ENCODE data around the gene COL1A2.

GRCh38 chr7:94432281-94432670, 37.6 kb downstream of the COL1A2 start:
- no peak for TF ChIP-seq MAX (IDR thresholded peaks at IDR 0.05)
- TF ChIP-seq YY1 (IDR thresholded peaks at IDR 0.05; ENCODE audit: low read depth), result no peak
- no peak for TF ChIP-seq EGR1 (IDR thresholded peaks at IDR 0.05)
- TF ChIP-seq FOXM1 (IDR thresholded peaks at IDR 0.05; ENCODE audit: borderline replicate concordance, low read depth), result no peak
- TF ChIP-seq REST (IDR thresholded peaks at IDR 0.05; ENCODE audit: low read depth), result no peak
- TF ChIP-seq NFIC (IDR thresholded peaks at IDR 0.05), result no peak
